A549 (cell line): ENCODE results near the gene SLC39A11. TPM values are rescaled to one million over a fixed set of nuclear protein-coding genes. Genes with fewer than 3 reads are reported as not detected.

ENCODE experiments used
- ATAC-seq, 2 experiments: fragments of 200-7000 bp in 1 of 2; fragments of >200 bp in 1 of 2; cut with Nextera tagmentation in 1 of 2; cut with Tn5 transposase in 1 of 2; 3 replicates each; pipeline versions ENCODE4 v1.8.0 to v1.9.1; 2018 to 2020; ENCODE audit warnings: mild to moderate bottlenecking in 1 of 2, moderate library complexity in 1 of 2
- CTCF ChIA-PET: fragments of 300-600 bp; sonication (Branson Sonifier 250); formaldehyde crosslinking; extraction: SDS; loops from one replicate; lab custom pipeline; 2021; ENCODE audit warnings: antibody characterized with exemption, inconsistent platforms; lab: Yijun Ruan, JAX
- POLR2A ChIA-PET: fragments of 350-600 bp; formaldehyde crosslinking; extraction: SDS; loops from one replicate; lab custom pipeline; 2021; ENCODE audit warnings: antibody characterized with exemption, inconsistent platforms; lab: Yijun Ruan, JAX
- DNase-seq, 2 experiments: peaks; one replicate each; pipeline versions ENCODE4 v3.0.0 to v3.0.0-alpha.2; 2011 to 2016; ENCODE audit warnings: low read depth in 1 of 2, low spot score in 1 of 2
- FAIRE-seq: peaks from 2 replicates; lab custom pipeline; 2011; peaks lifted over from hg19 to GRCh38; lab: Jason Lieb, UNC
- H3K27ac ChIP-seq, 2 experiments: fragments of >200 bp; sonication (Bioruptor Twin); formaldehyde crosslinking; 3 replicates each; pipeline ENCODE4 v1.5.1; 2016 to 2017
- H3K4me1 ChIP-seq: fragments of >200 bp; sonication (Bioruptor Twin); formaldehyde crosslinking; 3 replicates; pipeline ENCODE4 v1.6.1; 2016
- H3K4me2 ChIP-seq: fragments of >200 bp; sonication (Bioruptor Twin); formaldehyde crosslinking; 3 replicates; pipeline ENCODE4 v1.6.1; 2016
- H3K4me3 ChIP-seq: fragments of >200 bp; sonication (Bioruptor Twin); formaldehyde crosslinking; 3 replicates; pipeline ENCODE4 v1.5.1; 2016
- H3K9me3 ChIP-seq: fragments of >200 bp; sonication (Bioruptor Twin); formaldehyde crosslinking; 3 replicates; pipeline ENCODE4 v1.6.1; 2016
- BHLHE40 ChIP-seq: IDR thresholded peaks from 2 replicates; pipeline ENCODE4 v1.6.1; 2012; ENCODE audit warnings: low read depth, low read length, inconsistent platforms
- CBX8 ChIP-seq: fragments of 200-600 bp; sonication (generic); IDR thresholded peaks from 2 replicates; pipeline ENCODE4 v1.6.1; 2016
- CEBPB ChIP-seq, 2 experiments: fragments of >200 bp in 1 of 2; sonication (Bioruptor Twin) in 1 of 2; formaldehyde crosslinking in 1 of 2; IDR thresholded peaks; 2 replicates each; pipeline ENCODE4 v1.6.1; 2012 to 2016
- CHD2 ChIP-seq: fragments of 150-350 bp; IDR thresholded peaks from 2 replicates; pipeline ENCODE4 v1.6.1; 2014; ENCODE audit warnings: low read length; ENCODE audit not compliant: partially characterized antibody
- EHF ChIP-seq: fragments of 250-450 bp; sonication (Bioruptor Pico); IDR thresholded peaks from 2 replicates; pipeline ENCODE4 v1.5.0; 2020; ENCODE audit warnings: mild to moderate bottlenecking
- EP300 ChIP-seq, 2 experiments: fragments of >200 bp; sonication (Bioruptor Twin); formaldehyde crosslinking; IDR thresholded peaks; 2 replicates in 1 of 2; 3 replicates in 1 of 2; pipeline ENCODE4 v1.6.1; 2016 to 2017
- ESRRA ChIP-seq: fragments of 150-350 bp; IDR thresholded peaks from 2 replicates; pipeline ENCODE4 v1.6.1; 2014; ENCODE audit warnings: mild to moderate bottlenecking, low read length, borderline replicate concordance
- FOSB ChIP-seq: fragments of 250-450 bp; sonication (Bioruptor Pico); IDR thresholded peaks from 2 replicates; pipeline ENCODE4 v1.5.0; 2020; ENCODE audit warnings: mild to moderate bottlenecking, moderate library complexity
- GATA3 ChIP-seq: IDR thresholded peaks from 2 replicates; pipeline ENCODE4 v1.6.1; 2012; ENCODE audit warnings: borderline replicate concordance
- HDAC2 ChIP-seq: fragments of 200-600 bp; sonication (generic); IDR thresholded peaks from 2 replicates; pipeline ENCODE4 v1.6.1; 2016
- HOXB13 ChIP-seq: fragments of 250-450 bp; sonication (Bioruptor Pico); IDR thresholded peaks from 2 replicates; pipeline ENCODE4 v1.5.0; 2020; ENCODE audit warnings: low read depth, mild to moderate bottlenecking, moderate library complexity
- JUN ChIP-seq, 2 experiments: fragments of >200 bp; sonication (Bioruptor Twin); formaldehyde crosslinking; IDR thresholded peaks; 2 replicates in 1 of 2; 3 replicates in 1 of 2; pipeline ENCODE4 v1.6.1; 2016 to 2017
- MAFK ChIP-seq: fragments of 450-650 bp; IDR thresholded peaks from 2 replicates; pipeline ENCODE4 v1.6.1; 2014; ENCODE audit not compliant: partially characterized antibody
- NFE2L2 ChIP-seq: fragments of 150-350 bp; conservative IDR thresholded peaks from 2 replicates; pipeline ENCODE4 v1.6.1; 2014; ENCODE audit warnings: low read length
- POLR2A ChIP-seq: IDR thresholded peaks from 2 replicates; pipeline ENCODE4 v1.6.1; 2012; ENCODE audit warnings: mild to moderate bottlenecking, low read length
- RAD21 ChIP-seq, 2 experiments: fragments of >200 bp in 1 of 2; sonication (Bioruptor Twin) in 1 of 2; formaldehyde crosslinking in 1 of 2; IDR thresholded peaks in 1 of 2; conservative IDR thresholded peaks in 1 of 2; 2 replicates in 1 of 2; 3 replicates in 1 of 2; pipeline ENCODE4 v1.6.1; 2012 to 2018; ENCODE audit warnings: inconsistent platforms in 1 of 2
- RARB ChIP-seq: fragments of 250-450 bp; sonication (Bioruptor Pico); IDR thresholded peaks from 2 replicates; pipeline ENCODE4 v1.8.0; 2021; ENCODE audit warnings: mild to moderate bottlenecking, moderate library complexity
- RCOR1 ChIP-seq: fragments of 150-350 bp; IDR thresholded peaks from 2 replicates; pipeline ENCODE4 v1.6.1; 2014; ENCODE audit warnings: antibody characterized with exemption, low read length, low read depth
- RFX5 ChIP-seq: fragments of 450-650 bp; IDR thresholded peaks from 2 replicates; pipeline ENCODE4 v1.7.1; 2014; ENCODE audit warnings: antibody characterized with exemption, mild to moderate bottlenecking, moderate library complexity
- SREBF2 ChIP-seq: fragments of 450-650 bp; IDR thresholded peaks from 2 replicates; pipeline ENCODE4 v1.6.1; 2014; ENCODE audit warnings: mild to moderate bottlenecking, moderate library complexity
- ZFP36 ChIP-seq: fragments of 450-650 bp; IDR thresholded peaks from 2 replicates; pipeline ENCODE4 v1.6.1; 2014; ENCODE audit warnings: borderline replicate concordance; ENCODE audit not compliant: partially characterized antibody
- ZNF302 ChIP-seq: fragments of 250-450 bp; sonication (Bioruptor Pico); IDR thresholded peaks from 2 replicates; pipeline ENCODE4 v1.9.0; 2021; ENCODE audit warnings: inconsistent platforms, mild to moderate bottlenecking, moderate library complexity
- WGBS: methylation state at CpG from one replicate; pipeline ENCODE4 v1.1.6; 2017; ENCODE audit errors: missing lambda C conversion rate; 5-methylcytosine and 5-hydroxymethylcytosine counted together
- polyA plus RNA-seq, 4 experiments: library from polyadenylated mRNA; depleted of rRNA in 3 of 4; stranded (reverse); fragments of >200 nt; fragmentation: RNase III in 1 of 4; extraction: RNeasy Plus Mini Kit Qiagen cat#74134 plus additional on column Dnase treatment in 1 of 4; gene quantifications; 2 replicates in 3 of 4; 3 replicates in 1 of 4; pipeline ENCODE4 v1.2.3, GENCODE V29; 2011 to 2017
- TF ChIP-seq, protein P1 (sequence below): fragments of >200 bp; sonication (Bioruptor Twin); formaldehyde crosslinking; IDR thresholded peaks from 3 replicates; pipeline ENCODE4 v1.6.1; 2016
- TF ChIP-seq, protein P2 (sequence below): fragments of 200-600 bp; sonication (generic); IDR thresholded peaks from 2 replicates; pipeline ENCODE4 v1.6.1; 2016; ENCODE audit warnings: antibody characterized with exemption, mild to moderate bottlenecking, moderate library complexity
- TF ChIP-seq, protein P3 (sequence below): IDR thresholded peaks from 2 replicates; pipeline ENCODE4 v1.6.1; 2012; ENCODE audit warnings: low read depth, borderline replicate concordance

Gene SLC39A11
- polyA plus RNA-seq, 2 of the 4 experiments (the other 2 are of a cell fraction), result 18.4 to 25.2 TPM

DNA sequence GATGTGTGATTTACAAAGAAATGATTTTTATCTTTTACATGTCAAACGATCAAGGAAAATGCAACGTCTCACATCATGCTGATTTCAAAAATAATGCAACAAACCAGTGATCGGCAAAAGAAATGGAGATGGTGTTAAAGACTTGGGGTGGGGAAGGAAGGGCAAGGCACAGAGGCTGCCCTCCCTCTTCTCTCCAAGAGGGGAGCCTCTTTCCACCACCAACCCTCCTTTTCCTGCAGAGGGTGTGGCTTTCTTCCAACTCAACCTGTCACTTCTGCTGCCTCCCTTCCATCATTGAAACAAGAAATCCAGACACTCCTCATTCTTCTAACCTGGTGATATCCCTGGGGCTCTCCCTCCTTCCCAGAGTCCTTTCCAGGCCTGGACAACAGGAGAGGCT, 320.8 kb downstream of the SLC39A11 start (continued):
- no peak for TF ChIP-seq RAD21 (conservative IDR thresholded peaks at IDR 0.05 in 1 of 2, IDR thresholded peaks at IDR 0.05 in 1 of 2)
- no peak for TF ChIP-seq MAFK
- TF ChIP-seq CHD2, result no peak
- no peak for TF ChIP-seq CEBPB (IDR thresholded peaks at IDR 0.05)
- TF ChIP-seq ZNF302 (CRISPR knock-in tag), result no peak
- no peak for TF ChIP-seq FOSB
- no peak for TF ChIP-seq CBX8
- TF ChIP-seq, protein P1, sequence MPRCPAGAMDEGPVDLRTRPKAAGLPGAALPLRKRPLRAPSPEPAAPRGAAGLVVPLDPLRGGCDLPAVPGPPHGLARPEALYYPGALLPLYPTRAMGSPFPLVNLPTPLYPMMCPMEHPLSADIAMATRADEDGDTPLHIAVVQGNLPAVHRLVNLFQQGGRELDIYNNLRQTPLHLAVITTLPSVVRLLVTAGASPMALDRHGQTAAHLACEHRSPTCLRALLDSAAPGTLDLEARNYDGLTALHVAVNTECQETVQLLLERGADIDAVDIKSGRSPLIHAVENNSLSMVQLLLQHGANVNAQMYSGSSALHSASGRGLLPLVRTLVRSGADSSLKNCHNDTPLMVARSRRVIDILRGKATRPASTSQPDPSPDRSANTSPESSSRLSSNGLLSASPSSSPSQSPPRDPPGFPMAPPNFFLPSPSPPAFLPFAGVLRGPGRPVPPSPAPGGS, result no peak
- TF ChIP-seq HDAC2, result no peak

DNA sequence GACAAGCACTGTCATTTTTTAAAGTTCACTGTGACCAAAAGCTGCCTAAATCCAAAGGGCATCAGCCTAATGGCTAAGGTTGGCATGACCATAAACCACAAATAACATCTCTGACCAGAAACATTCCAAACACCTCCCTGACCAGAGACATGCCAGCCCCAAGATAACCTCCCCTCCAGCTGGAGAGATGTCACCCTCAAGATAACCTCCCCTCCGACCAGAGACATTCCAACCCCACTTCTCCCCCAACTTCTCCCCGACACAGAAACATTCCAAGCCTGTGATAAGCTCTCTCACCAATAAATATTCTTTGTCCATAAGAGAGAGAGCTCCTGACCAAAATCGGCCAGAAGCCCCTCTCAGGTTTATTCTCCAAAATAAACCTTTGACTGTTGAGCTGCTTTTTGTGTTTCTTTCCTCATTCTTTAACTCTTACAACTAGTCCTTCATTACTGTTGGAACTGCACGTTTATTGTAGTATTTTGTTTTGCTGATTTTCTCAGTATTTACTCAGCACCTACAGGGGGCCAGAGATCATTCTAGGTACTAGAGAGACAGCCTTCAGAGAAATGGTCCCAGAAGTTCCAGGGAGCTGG, 325.6 kb downstream of the SLC39A11 start:
- H3K9me3 ChIP-seq, result no peaks in the 10 kb centered on the region
- ATAC-seq, result no peak
- FAIRE-seq, result no peak
- POLR2A ChIA-PET, result interaction anchor here (0.6 kb wide), 1 partner anchor 454 kb away, joined by 3 read pairs; no protein-coding TSS in a partner anchor
- no peak overlapping the region for H3K4me2 ChIP-seq
- no peak for TF ChIP-seq ESRRA
- TF ChIP-seq POLR2A, result no peak
- no peak for TF ChIP-seq ZNF302 (CRISPR knock-in tag)
- TF ChIP-seq JUN (IDR thresholded peaks at IDR 0.05), result no peak
- no peak for TF ChIP-seq HOXB13 (CRISPR knock-in tag)
- TF ChIP-seq, protein P2, sequence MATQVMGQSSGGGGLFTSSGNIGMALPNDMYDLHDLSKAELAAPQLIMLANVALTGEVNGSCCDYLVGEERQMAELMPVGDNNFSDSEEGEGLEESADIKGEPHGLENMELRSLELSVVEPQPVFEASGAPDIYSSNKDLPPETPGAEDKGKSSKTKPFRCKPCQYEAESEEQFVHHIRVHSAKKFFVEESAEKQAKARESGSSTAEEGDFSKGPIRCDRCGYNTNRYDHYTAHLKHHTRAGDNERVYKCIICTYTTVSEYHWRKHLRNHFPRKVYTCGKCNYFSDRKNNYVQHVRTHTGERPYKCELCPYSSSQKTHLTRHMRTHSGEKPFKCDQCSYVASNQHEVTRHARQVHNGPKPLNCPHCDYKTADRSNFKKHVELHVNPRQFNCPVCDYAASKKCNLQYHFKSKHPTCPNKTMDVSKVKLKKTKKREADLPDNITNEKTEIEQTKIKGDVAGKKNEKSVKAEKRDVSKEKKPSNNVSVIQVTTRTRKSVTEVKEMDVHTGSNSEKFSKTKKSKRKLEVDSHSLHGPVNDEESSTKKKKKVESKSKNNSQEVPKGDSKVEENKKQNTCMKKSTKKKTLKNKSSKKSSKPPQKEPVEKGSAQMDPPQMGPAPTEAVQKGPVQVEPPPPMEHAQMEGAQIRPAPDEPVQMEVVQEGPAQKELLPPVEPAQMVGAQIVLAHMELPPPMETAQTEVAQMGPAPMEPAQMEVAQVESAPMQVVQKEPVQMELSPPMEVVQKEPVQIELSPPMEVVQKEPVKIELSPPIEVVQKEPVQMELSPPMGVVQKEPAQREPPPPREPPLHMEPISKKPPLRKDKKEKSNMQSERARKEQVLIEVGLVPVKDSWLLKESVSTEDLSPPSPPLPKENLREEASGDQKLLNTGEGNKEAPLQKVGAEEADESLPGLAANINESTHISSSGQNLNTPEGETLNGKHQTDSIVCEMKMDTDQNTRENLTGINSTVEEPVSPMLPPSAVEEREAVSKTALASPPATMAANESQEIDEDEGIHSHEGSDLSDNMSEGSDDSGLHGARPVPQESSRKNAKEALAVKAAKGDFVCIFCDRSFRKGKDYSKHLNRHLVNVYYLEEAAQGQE, result no peak
- TF ChIP-seq BHLHE40, result no peak
- no peak for TF ChIP-seq GATA3
- TF ChIP-seq RFX5, result no peak
- TF ChIP-seq EP300 (IDR thresholded peaks at IDR 0.05), result no peak
- no peak for TF ChIP-seq RARB (CRISPR knock-in tag)
- DNase-seq, result no peak
- no peak overlapping the region for H3K4me3 ChIP-seq
- CTCF ChIA-PET, result interaction anchor here (0.6 to 6.3 kb wide), 5 partner anchors 8 to 307 kb away, joined by 3 to 31 read pairs (median 3); no protein-coding TSS in a partner anchor
- 56% methylated on average over 4 of the region's 4 CpGs for WGBS
- no peak overlapping the region for H3K27ac ChIP-seq
- H3K4me1 ChIP-seq, result no peaks in the 10 kb centered on the region

DNA sequence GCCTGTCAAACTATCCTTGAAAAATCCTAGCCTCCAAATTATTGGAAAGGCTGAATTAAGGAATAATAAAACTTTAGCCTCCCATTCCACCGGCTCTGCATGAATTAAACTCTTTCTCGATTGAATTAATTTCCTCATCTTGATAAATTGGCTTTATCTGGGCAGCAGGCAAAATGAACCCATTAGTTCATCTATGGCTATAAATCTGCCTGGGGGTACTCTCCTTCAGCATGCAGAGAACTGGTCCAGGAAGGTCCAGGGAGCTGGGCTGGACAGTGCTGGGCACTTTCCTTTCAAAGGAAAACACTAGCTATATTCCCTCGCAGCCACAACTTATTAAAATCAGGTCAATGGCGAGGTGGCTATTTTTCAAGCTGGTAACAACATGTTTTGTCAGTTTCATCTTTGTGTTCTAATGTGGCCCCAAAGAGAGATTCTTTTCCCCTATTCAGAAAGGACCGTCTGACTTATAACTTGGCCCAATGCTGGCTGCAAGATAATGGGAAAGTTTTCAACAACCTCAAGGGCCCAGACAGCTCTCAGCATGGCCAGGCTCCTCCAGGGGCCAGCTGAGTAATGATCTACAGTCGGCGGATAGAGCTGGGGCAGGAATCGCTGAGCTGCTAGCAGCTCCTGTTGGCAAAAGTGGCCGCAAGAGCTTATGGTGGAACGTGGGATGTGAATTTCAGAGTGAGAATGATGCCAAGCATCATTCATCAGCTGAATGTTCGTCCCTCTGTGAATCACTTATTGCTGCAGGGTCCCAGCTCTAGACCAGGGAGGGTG, 326.9 kb downstream of the SLC39A11 start:
- no peak for FAIRE-seq
- TF ChIP-seq, protein P1, result no peak
- TF ChIP-seq SREBF2 (no peak), RCOR1 (no peak), CBX8 (no peak), EHF (no peak), ZFP36 (no peak), NFE2L2 (no peak)
- TF ChIP-seq, protein P3, sequence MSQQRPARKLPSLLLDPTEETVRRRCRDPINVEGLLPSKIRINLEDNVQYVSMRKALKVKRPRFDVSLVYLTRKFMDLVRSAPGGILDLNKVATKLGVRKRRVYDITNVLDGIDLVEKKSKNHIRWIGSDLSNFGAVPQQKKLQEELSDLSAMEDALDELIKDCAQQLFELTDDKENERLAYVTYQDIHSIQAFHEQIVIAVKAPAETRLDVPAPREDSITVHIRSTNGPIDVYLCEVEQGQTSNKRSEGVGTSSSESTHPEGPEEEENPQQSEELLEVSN, result no peak
- TF ChIP-seq, protein P2, result no peak

More for the DNA sequence above, 326.9 kb downstream of the SLC39A11 start:
- CTCF ChIA-PET, result interaction anchor here (0.7 to 6.3 kb wide), 6 partner anchors 10 to 221 kb away, joined by 3 to 31 read pairs (median 3); no protein-coding TSS in a partner anchor
- Histone ChIP-seq H3K4me2 (no peak overlapping the region), H3K4me3 (no peak overlapping the region), H3K9me3 (no peaks in the 10 kb centered on the region), H3K27ac (no peak overlapping the region), H3K4me1 (no peaks in the 10 kb centered on the region)
- ATAC-seq, result no peak
- DNase-seq, result no peak
- 91% methylated on average over 11 of the region's 11 CpGs for WGBS
- POLR2A ChIA-PET, result no interaction called here
